Measurements from ENCODE around the gene STKLD1.
"Not testable (repeated sequence)": the region's sequence is repeated elsewhere in the genome, so short reads cannot be mapped to it uniquely, and the experiment has no call there.

Gene STKLD1

DNA sequence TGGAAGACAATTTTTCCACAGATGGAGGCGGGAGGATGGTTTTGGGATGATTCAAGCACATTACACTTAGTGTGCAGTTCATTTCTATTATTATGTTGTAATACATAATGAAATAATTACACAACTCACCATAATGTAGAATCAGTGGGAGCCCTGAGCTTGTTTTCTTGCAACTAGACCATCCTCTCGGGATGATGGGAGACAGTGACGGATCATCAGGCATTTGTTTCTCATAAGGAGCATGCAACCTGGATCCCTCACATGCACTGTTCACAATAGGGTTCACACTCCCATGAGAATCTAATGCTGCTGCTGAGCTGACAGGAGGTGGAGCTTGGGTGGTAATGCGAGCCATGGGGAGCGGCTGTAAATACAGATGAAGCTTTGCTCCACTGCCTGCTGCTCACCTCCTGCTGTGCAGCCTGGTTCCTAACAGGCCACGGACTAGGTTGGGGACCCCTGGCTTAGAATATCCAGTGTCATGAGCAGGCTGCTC, 1.6 kb downstream of the STKLD1 start:
- Mint-ChIP-seq H3K9me3 (no peaks in the 10 kb centered on the region), H3K27me3 (peaks cover 2% of the 10 kb centered on the region), H3K36me3 (ENCODE audit: low read depth) (peaks cover 16% of the 10 kb centered on the region), H3K27ac (no peak overlapping the region), H3K4me3 (no peak overlapping the region), H3K4me1 (ENCODE audit: low read depth) (peaks cover 23% of the 10 kb centered on the region)
- intact Hi-C loops (cut with micrococcal nuclease), result no loop called here

- Mint-ChIP-seq H3K36me3 (ENCODE audit: low read depth) (peaks cover 9% of the 10 kb centered on the region), H3K4me3 (no peak overlapping the region), H3K27me3 (peaks cover 2% of the 10 kb centered on the region), H3K27ac (no peak overlapping the region), H3K4me1 (ENCODE audit: low read depth) (peaks cover 16% of the 10 kb centered on the region), H3K9me3 (no peaks in the 10 kb centered on the region)
- intact Hi-C loops (cut with micrococcal nuclease), result no loop called here
Measured at GRCh38 chr9:133378408-133378962, 2.3 kb downstream of the STKLD1 start.

DNA sequence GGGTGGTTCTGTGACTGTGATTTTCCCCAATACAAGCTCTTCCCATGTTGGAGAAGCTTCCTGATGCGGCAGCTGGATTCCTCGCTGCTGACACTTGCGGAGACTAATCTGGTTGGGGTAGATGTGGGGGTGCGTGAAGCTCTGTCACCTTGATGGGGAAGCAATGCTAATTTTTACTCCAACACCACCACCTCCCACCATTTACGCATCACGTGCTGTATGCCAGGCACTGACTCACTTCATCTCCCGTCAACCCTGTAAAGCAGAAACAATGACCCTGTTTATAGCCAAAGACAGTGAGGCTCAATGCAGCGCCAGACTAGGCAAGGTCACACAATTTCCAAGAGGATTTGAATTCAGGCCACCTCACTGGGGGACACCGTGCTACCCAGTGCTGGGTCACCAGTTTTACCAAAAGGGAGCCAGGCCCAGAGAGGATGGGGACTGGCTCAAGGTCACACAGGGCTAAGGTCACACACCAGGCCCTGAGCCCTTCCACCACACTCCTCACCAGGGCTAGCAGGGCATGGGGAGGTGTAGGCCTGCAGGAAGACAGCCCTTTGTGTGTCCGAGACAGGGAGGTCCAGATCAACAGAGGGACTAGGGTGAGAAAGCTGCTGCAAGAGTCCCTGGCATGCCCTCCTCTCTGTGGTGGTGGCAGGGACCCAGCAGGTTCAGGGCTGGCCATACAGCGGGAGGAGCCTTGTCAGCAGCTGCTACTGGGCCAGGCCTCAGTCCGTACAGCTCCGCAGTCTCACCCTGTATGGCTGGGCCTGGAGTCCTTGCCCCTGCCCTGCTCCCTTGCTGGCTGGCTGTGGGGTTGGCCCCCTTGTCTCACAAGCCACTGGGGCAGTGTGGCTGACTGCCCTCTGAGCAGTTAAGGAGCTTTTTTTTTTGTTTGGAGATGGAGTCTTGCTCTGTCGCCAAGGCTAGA, 3.3 kb downstream of the STKLD1 start:
- peaks cover 8% of the 10 kb centered on the region for H3K4me1 Mint-ChIP-seq (ENCODE audit: low read depth)
- no peaks in the 10 kb centered on the region for H3K9me3 Mint-ChIP-seq
- H3K4me3 Mint-ChIP-seq, result no peak overlapping the region
- H3K27ac Mint-ChIP-seq, result no peak overlapping the region
- peaks cover 2% of the 10 kb centered on the region for H3K27me3 Mint-ChIP-seq
- intact Hi-C loops (cut with micrococcal nuclease), result no loop called here
- peaks cover 8% of the 10 kb centered on the region for H3K36me3 Mint-ChIP-seq (ENCODE audit: low read depth)

DNA sequence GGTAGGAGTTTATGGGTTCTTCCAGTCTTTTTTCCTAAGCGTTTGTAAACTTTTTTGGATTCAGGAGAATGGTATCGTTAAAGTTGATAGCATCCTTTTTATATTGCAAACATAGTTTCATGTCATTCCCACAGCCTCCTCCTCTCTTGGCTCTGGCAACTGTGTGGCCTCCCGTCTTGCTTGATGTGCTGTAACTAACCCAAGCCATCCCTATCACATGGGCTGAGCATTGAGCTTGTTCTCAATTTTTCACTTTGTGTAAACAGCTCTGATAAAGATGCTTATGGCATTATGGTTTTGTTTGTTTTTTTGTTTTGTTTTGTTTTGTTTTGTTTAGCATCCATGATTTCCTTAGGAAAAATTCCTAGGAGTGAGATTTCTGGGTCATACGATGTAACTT, 4.6 kb downstream of the STKLD1 start:
- Mint-ChIP-seq H3K27me3 (peaks cover 2% of the 10 kb centered on the region), H3K36me3 (ENCODE audit: low read depth) (no peaks in the 10 kb centered on the region), H3K4me3 (no peak overlapping the region), H3K9me3 (no peaks in the 10 kb centered on the region), H3K27ac (no peak overlapping the region), H3K4me1 (ENCODE audit: low read depth) (no peaks in the 10 kb centered on the region)
- intact Hi-C loops (cut with micrococcal nuclease), result no loop called here

GRCh38 chr9:133382507-133383141, 6.5 kb downstream of the STKLD1 start:
- intact Hi-C loops (cut with micrococcal nuclease), result no loop called here
- Mint-ChIP-seq H3K36me3 (ENCODE audit: low read depth) (no peaks in the 10 kb centered on the region), H3K9me3 (no peaks in the 10 kb centered on the region), H3K27me3 (no peaks in the 10 kb centered on the region), H3K27ac (no peak overlapping the region), H3K4me1 (ENCODE audit: low read depth) (no peaks in the 10 kb centered on the region), H3K4me3 (no peak overlapping the region)

DNA sequence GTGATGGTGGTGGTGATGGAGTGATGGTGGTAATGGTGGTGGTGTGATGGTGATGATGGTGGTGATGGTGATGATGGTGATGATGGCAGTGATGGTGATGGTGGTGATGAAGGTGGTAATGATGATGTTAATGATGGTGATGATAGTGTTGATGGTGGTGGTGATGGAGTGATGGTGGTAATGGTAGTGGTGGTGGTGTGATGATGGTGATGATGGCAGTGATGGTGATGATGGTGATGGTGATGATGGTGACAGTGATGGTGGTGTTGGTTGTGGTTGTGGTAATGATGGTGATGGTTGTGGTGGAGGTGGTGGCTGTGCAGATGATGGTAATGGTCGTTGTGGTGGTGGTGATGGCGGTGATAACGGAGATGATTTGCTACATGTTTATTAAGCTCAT, 7.3 kb downstream of the STKLD1 start:
- Mint-ChIP-seq H3K4me1 (ENCODE audit: low read depth) (no peaks in the 10 kb centered on the region), H3K27ac (no peak overlapping the region), H3K9me3 (no peaks in the 10 kb centered on the region), H3K4me3 (no peak overlapping the region), H3K36me3 (ENCODE audit: low read depth) (no peaks in the 10 kb centered on the region), H3K27me3 (no peaks in the 10 kb centered on the region)
- intact Hi-C loops (cut with micrococcal nuclease), result no loop called here

- no peaks in the 10 kb centered on the region for H3K27me3 Mint-ChIP-seq
Measured at GRCh38 chr9:133384736-133385321, 8.7 kb downstream of the STKLD1 start.

DNA sequence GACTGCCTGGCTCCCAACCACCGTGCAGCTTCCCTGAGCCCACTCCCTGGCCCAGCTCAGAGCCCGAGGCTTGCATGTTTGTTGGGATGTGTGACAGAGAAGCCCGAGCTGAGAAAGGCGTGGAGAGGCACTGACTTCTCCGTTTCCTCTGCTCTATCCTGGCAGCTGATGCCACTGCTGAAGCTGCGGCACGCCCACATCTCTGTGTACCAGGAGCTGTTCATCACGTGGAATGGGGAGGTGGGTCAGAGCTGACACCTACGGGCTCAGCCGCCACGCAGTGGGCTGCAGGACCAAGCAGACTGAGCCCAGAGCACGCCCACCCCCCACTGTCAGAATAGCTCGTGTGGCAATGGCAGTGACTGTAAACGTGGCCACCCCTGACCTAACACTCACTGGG, 9.3 kb downstream of the STKLD1 start:
- no peak overlapping the region for H3K27ac Mint-ChIP-seq

More at GRCh38 chr9:133384736-133385321, 8.7 kb downstream of the STKLD1 start:
- Mint-ChIP-seq H3K4me3 (no peak overlapping the region), H3K27ac (no peak overlapping the region), H3K4me1 (ENCODE audit: low read depth) (no peaks in the 10 kb centered on the region), H3K9me3 (no peaks in the 10 kb centered on the region), H3K36me3 (ENCODE audit: low read depth) (no peaks in the 10 kb centered on the region)
- intact Hi-C loops (cut with micrococcal nuclease), result no loop called here

DNA sequence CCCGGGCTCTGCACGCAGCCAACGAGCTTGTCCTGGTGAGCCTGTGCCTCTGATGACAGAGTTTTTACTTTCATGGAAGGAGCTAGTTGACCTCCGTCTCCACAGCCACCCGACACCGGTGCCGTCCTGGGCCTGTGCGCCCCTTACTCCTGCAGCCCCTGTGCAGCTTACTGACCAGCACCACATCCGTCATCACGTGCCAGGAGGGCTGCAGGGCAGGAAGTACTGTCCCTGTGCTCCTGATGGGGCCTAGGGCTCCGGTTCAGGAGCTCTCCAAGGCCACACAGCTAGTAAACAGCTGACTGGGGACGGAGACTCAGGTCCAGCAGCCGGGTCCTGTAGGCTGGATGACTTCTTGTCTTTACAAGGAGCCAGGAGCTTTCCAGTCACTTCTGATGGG, 10.2 kb downstream of the STKLD1 start:
- intact Hi-C loops (cut with micrococcal nuclease), result no loop called here
- H3K9me3 Mint-ChIP-seq, result no peaks in the 10 kb centered on the region
- H3K27ac Mint-ChIP-seq, result no peak overlapping the region
- no peaks in the 10 kb centered on the region for H3K4me1 Mint-ChIP-seq (ENCODE audit: low read depth)
- H3K4me3 Mint-ChIP-seq, result no peak overlapping the region
- peaks cover 2% of the 10 kb centered on the region for H3K27me3 Mint-ChIP-seq
- no peaks in the 10 kb centered on the region for H3K36me3 Mint-ChIP-seq (ENCODE audit: low read depth)

More for the DNA sequence above, 9.3 kb downstream of the STKLD1 start:
- Mint-ChIP-seq H3K27me3 (no peaks in the 10 kb centered on the region), H3K4me1 (ENCODE audit: low read depth) (no peaks in the 10 kb centered on the region), H3K36me3 (ENCODE audit: low read depth) (no peaks in the 10 kb centered on the region), H3K4me3 (no peak overlapping the region), H3K9me3 (no peaks in the 10 kb centered on the region)
- intact Hi-C loops (cut with micrococcal nuclease), result no loop called here

DNA sequence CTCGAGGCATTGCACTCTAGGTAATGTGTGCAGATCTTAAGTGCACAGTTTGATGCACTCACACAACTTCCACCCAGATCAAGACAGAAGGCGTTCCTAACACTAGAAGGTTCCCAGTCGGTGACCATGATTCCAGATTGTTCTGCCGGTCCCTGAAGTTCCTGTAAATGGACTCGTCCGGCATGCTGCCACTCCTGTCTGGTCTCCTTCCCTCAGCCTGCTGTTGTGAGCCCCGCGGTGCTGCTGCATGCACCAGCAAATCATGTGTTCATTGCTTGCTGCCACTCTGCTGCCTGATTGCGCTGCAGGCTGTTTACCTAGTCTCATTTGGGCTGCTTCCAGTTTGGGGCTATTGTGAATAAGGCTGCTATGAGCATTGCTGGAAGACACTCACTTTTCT, 11.5 kb downstream of the STKLD1 start:
- no peak overlapping the region for H3K27ac Mint-ChIP-seq
- intact Hi-C loops (cut with micrococcal nuclease), result no loop called here
- H3K4me3 Mint-ChIP-seq, result no peak overlapping the region
- H3K9me3 Mint-ChIP-seq, result no peaks in the 10 kb centered on the region
- no peaks in the 10 kb centered on the region for H3K36me3 Mint-ChIP-seq (ENCODE audit: low read depth)
- H3K27me3 Mint-ChIP-seq, result peaks cover 2% of the 10 kb centered on the region
- H3K4me1 Mint-ChIP-seq (ENCODE audit: low read depth), result no peaks in the 10 kb centered on the region

DNA sequence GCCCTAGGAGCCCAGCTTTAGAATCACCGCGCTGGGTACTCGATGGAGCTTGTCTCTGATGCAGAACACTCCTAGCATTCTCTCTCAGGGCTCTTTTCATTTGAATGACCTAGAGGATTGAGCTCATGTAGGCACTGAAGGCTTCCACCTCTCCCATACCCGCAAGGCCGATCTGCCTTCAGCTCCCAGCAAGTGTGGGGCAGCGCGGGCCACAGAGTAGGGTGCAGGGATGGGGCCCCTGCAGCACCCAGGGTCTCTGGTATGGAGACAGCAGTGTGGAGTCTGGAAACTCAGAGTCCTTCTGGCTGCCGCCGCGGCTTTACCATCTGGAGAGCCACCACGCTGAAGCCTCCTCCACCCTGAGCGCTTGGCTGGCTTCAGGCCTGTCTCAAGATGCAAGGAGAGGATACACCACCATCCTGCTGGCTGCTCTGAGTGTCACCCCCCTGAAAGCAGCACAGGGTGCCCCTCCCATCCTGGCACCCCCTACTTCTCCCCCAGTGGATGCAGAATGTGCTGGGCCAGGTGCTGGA, 12.9 kb downstream of the STKLD1 start:
- Mint-ChIP-seq H3K4me1 (ENCODE audit: low read depth) (no peaks in the 10 kb centered on the region), H3K9me3 (no peaks in the 10 kb centered on the region), H3K27ac (no peak overlapping the region), H3K4me3 (no peak overlapping the region), H3K36me3 (ENCODE audit: low read depth) (no peaks in the 10 kb centered on the region), H3K27me3 (peaks cover 4% of the 10 kb centered on the region)
- intact Hi-C loops (cut with micrococcal nuclease), result no loop called here

DNA sequence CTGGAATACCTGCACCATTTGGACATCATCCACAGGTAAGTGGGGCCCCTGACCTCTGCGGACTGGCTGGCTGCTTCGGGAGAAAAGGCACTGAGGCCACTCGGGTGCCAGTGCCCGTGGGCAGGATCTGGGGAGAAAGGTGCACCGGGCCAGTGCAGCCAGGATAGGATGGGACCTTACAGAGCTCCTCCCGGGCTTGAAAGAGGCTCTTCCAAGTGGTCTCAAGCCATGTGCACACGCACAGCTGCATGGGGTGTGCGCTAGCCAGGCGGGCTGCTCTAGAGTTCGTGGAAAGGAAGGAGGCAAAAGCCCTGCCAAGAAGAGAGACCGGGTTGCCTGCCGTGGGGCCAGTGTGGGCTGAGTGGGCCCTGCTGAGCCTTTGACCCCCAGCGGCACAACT, 13.4 kb downstream of the STKLD1 start:
- no peaks in the 10 kb centered on the region for H3K9me3 Mint-ChIP-seq
- H3K4me1 Mint-ChIP-seq (ENCODE audit: low read depth), result no peaks in the 10 kb centered on the region
- H3K4me3 Mint-ChIP-seq, result no peak overlapping the region
- peaks cover 6% of the 10 kb centered on the region for H3K27me3 Mint-ChIP-seq
- H3K27ac Mint-ChIP-seq, result no peak overlapping the region
- no peaks in the 10 kb centered on the region for H3K36me3 Mint-ChIP-seq (ENCODE audit: low read depth)
- intact Hi-C loops (cut with micrococcal nuclease), result no loop called here

GRCh38 chr9:133390713-133391112, 14.5 kb downstream of the STKLD1 start:
- Mint-ChIP-seq H3K4me3 (no peak overlapping the region), H3K9me3 (no peaks in the 10 kb centered on the region), H3K4me1 (ENCODE audit: low read depth) (no peaks in the 10 kb centered on the region), H3K27me3 (peaks cover 16% of the 10 kb centered on the region), H3K36me3 (ENCODE audit: low read depth) (no peaks in the 10 kb centered on the region), H3K27ac (no peak overlapping the region)
- intact Hi-C loops (cut with micrococcal nuclease), result no loop called here

DNA sequence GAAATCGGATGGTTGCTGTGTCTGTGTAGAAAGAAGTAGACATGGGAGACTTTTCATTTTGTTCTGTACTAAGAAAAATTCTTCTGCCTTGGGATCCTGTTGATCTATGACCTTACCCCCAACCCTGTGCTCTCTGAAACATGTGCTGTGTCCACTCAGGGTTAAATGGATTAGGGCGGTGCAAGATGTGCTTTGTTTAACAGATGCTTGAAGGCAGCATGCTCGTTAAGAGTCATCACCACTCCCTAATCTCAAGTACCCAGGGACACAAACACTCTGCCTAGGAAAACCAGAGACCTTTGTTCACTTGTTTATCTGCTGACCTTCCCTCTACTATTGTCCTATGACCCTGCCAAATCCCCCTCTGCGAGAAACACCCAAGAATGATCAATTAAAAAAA, 15.3 kb downstream of the STKLD1 start:
- peaks cover 16% of the 10 kb centered on the region for H3K27me3 Mint-ChIP-seq
- H3K36me3 Mint-ChIP-seq (ENCODE audit: low read depth); H3K27ac Mint-ChIP-seq; H3K4me3 Mint-ChIP-seq; intact Hi-C loops (cut with micrococcal nuclease); H3K9me3 Mint-ChIP-seq; H3K4me1 Mint-ChIP-seq (ENCODE audit: low read depth): not testable (repeated sequence)
